ENCODE results near the gene CUBN. TPM values are rescaled to one million over a fixed set of nuclear protein-coding genes. Genes with fewer than 3 reads are reported as not detected.

CUBN gene
- total RNA-seq, 2 experiments from 2014 or later: 3.2 to 3.7 TPM

GRCh38 chr10:17085011-17085725 lies 44.4 kb downstream of the CUBN start:
- H3K4me1 Mint-ChIP-seq: no peaks in the 10 kb centered on the region
- no peaks in the 10 kb centered on the region for H3K27me3 Mint-ChIP-seq
- H3K9me3 Mint-ChIP-seq: no peaks in the 10 kb centered on the region
- no peak for ATAC-seq (ENCODE audit: low read depth)
- POLR2A ChIA-PET: interaction anchor here (0.5 to 0.7 kb wide), 2 partner anchors 9 to 52 kb away, joined by 4 read pairs; no protein-coding TSS in a partner anchor
- DNase-seq: no peak
- peaks cover 5% of the 10 kb centered on the region for H3K36me3 Mint-ChIP-seq
- H3K27ac Mint-ChIP-seq: no peak overlapping the region
- no peak overlapping the region for H3K4me3 Mint-ChIP-seq

GRCh38 chr10:17084258-17084657 lies 45.4 kb downstream of the CUBN start:
- Mint-ChIP-seq H3K27ac (no peak overlapping the region), H3K9me3 (no peaks in the 10 kb centered on the region), H3K4me1 (peaks cover 5% of the 10 kb centered on the region), H3K4me3 (no peak overlapping the region), H3K27me3 (no peaks in the 10 kb centered on the region), H3K36me3 (peaks cover 5% of the 10 kb centered on the region)
- ATAC-seq (ENCODE audit: low read depth) (no peak), DNase-seq (no peak)
- POLR2A ChIA-PET: no interaction called here

GRCh38 chr10:17081431-17081830 lies 48.2 kb downstream of the CUBN start:
- H3K36me3 Mint-ChIP-seq: peaks cover 6% of the 10 kb centered on the region
- no peak for ATAC-seq (ENCODE audit: low read depth)

GRCh38 chr10:17077890-17078289 lies 51.7 kb downstream of the CUBN start:
- no peak for DNase-seq
- Mint-ChIP-seq H3K27me3 (no peaks in the 10 kb centered on the region), H3K27ac (no peak overlapping the region), H3K4me3 (no peak overlapping the region), H3K4me1 (peaks cover 14% of the 10 kb centered on the region), H3K9me3 (no peaks in the 10 kb centered on the region), H3K36me3 (peaks cover 9% of the 10 kb centered on the region)
- ATAC-seq (ENCODE audit: low read depth): no peak
- POLR2A ChIA-PET: no interaction called here

More at GRCh38 chr10:17081431-17081830, 48.2 kb downstream of the CUBN start:
- POLR2A ChIA-PET: no interaction called here
- H3K4me1 Mint-ChIP-seq: peaks cover 9% of the 10 kb centered on the region
- H3K9me3 Mint-ChIP-seq: no peaks in the 10 kb centered on the region
- H3K27me3 Mint-ChIP-seq: no peaks in the 10 kb centered on the region
- no peak overlapping the region for H3K27ac Mint-ChIP-seq
- H3K4me3 Mint-ChIP-seq: no peak overlapping the region
- DNase-seq: no peak

GRCh38 chr10:17077346-17077781 lies 52.2 kb downstream of the CUBN start:
- Mint-ChIP-seq H3K4me1 (peaks cover 14% of the 10 kb centered on the region), H3K27me3 (no peaks in the 10 kb centered on the region), H3K36me3 (peaks cover 9% of the 10 kb centered on the region), H3K27ac (no peak overlapping the region), H3K4me3 (no peak overlapping the region), H3K9me3 (no peaks in the 10 kb centered on the region)
- DNase-seq: no peak
- POLR2A ChIA-PET: no interaction called here
- no peak for ATAC-seq (ENCODE audit: low read depth)

GRCh38 chr10:17076626-17077345 lies 52.8 kb downstream of the CUBN start:
- Mint-ChIP-seq H3K36me3 (peaks cover 9% of the 10 kb centered on the region), H3K4me3 (no peak overlapping the region), H3K9me3 (no peaks in the 10 kb centered on the region), H3K27me3 (no peaks in the 10 kb centered on the region), H3K27ac (no peak overlapping the region), H3K4me1 (peaks cover 14% of the 10 kb centered on the region)
- DNase-seq: no peak
- no peak for ATAC-seq (ENCODE audit: low read depth)
- POLR2A ChIA-PET: no interaction called here

DNA sequence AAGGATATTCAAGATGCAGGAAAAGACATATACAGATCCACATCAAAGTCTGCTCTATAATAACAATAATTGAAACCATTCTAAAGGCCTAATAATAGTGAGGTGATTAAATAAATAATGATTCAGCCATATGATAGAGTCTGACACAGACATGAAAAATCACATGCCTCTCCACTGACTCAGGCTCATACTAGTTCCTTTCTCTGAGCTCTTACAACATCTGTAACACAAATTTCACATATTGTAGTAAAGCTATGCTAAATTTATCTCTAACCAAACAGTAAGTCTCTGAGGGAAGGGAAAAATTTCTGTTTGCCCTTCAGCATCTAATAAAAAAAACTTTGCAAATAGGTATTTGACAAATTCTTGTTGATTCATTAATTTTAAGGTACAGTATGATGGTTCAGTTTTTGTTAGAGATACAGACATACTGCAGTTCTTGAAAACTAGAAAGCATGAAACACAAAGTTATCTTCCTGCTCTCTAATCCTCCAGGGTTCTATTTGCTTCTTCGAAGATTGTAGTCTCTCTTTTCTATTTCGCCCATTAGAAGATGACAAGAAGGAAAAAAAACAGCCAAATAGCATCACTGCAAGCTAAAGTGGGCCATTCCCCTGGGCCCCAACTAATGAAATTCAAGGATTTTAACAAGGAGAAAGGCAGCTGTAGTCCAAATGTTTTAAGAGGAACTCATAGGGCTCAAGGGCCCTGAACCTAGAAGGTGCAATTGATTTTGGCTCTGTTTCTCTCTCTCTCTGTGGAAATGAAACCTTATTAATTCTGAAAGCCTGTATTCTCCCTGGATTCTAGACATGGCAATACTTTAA lies 53.9 kb downstream of the CUBN start:
- Mint-ChIP-seq H3K36me3 (peaks cover 9% of the 10 kb centered on the region), H3K27me3 (no peaks in the 10 kb centered on the region), H3K27ac (no peak overlapping the region), H3K4me1 (peaks cover 14% of the 10 kb centered on the region), H3K4me3 (no peak overlapping the region), H3K9me3 (no peaks in the 10 kb centered on the region)
- no peak for ATAC-seq (ENCODE audit: low read depth)
- no peak for DNase-seq
- POLR2A ChIA-PET: interaction anchor here (0.6 kb wide), 1 partner anchor 9 kb away, joined by 4 read pairs; no protein-coding TSS in a partner anchor

DNA sequence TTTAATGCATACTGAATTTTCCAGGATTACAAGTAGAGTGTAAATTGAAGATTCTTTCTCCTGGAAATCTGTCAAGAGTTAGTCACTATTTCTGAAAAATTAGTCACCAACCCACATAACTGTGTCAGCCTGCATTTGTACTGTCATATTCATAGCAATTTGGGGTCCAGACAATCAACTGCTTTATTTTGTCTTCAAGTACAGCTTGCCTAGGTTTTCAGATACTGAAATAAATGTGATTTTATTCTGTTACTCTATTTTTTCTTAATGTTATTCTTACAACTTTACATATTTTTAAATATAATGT lies 55.1 kb downstream of the CUBN start:
- Mint-ChIP-seq H3K27ac (no peak overlapping the region), H3K36me3 (peaks cover 11% of the 10 kb centered on the region), H3K4me3 (no peak overlapping the region), H3K9me3 (no peaks in the 10 kb centered on the region), H3K4me1 (peaks cover 10% of the 10 kb centered on the region), H3K27me3 (no peaks in the 10 kb centered on the region)
- ATAC-seq (ENCODE audit: low read depth) (no peak), DNase-seq (no peak)
- POLR2A ChIA-PET: interaction anchor here (0.6 kb wide), 1 partner anchor 1777 kb away, joined by 5 read pairs; no protein-coding TSS in a partner anchor

DNA sequence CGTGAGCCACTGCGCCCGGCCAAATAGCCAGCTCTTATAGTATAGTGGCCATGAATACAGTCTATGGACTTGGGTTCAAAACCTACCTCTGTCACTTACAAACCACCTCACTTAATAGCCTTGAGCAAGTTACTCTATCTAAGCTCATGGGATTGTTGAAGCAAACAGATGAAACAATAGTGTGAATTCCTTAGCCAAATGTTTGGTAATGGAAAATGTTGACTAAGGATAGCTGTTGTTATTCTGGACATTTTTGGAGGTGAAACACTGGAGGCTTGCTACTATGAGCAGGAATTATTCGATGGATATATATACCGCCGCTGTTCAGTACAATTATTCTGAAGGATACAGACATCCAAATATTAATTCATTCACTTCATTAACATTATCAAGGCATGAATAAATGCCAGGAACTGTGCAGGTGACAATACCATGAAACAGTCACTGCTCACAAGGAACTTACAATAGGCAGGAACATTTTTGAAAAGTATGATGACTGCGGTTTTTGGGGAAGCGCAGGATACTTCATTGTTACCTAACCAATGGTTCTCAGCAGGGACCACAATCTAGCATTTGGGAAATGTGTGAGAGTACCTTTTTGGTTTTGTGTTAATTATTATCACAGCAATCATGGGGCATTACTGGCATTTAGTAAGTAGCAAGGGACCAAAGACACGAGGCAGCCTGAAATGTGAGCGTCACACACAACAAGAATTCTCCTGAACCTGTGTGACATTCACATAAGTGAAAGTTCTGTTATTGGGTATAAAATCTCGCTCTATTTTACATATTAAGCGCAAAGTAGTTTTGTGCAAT lies 55.7 kb downstream of the CUBN start:
- Mint-ChIP-seq H3K9me3 (peaks cover 1% of the 10 kb centered on the region), H3K27ac (no peak overlapping the region), H3K36me3 (peaks cover 10% of the 10 kb centered on the region), H3K27me3 (no peaks in the 10 kb centered on the region), H3K4me3 (no peak overlapping the region), H3K4me1 (peaks cover 9% of the 10 kb centered on the region)
- no peak for ATAC-seq (ENCODE audit: low read depth)
- DNase-seq: no peak
- POLR2A ChIA-PET: interaction anchor here (0.6 kb wide), 1 partner anchor 1776 kb away, joined by 5 read pairs; no protein-coding TSS in a partner anchor

GRCh38 chr10:17068953-17069352 lies 60.7 kb downstream of the CUBN start:
- peaks cover 1% of the 10 kb centered on the region for H3K9me3 Mint-ChIP-seq
- H3K36me3 Mint-ChIP-seq: peaks cover 14% of the 10 kb centered on the region
- H3K27me3 Mint-ChIP-seq: no peaks in the 10 kb centered on the region
- POLR2A ChIA-PET: no interaction called here
- peaks cover 16% of the 10 kb centered on the region for H3K4me1 Mint-ChIP-seq
- no peak overlapping the region for H3K27ac Mint-ChIP-seq
- ATAC-seq (ENCODE audit: low read depth) (no peak), DNase-seq (no peak)
- no peak overlapping the region for H3K4me3 Mint-ChIP-seq

DNA sequence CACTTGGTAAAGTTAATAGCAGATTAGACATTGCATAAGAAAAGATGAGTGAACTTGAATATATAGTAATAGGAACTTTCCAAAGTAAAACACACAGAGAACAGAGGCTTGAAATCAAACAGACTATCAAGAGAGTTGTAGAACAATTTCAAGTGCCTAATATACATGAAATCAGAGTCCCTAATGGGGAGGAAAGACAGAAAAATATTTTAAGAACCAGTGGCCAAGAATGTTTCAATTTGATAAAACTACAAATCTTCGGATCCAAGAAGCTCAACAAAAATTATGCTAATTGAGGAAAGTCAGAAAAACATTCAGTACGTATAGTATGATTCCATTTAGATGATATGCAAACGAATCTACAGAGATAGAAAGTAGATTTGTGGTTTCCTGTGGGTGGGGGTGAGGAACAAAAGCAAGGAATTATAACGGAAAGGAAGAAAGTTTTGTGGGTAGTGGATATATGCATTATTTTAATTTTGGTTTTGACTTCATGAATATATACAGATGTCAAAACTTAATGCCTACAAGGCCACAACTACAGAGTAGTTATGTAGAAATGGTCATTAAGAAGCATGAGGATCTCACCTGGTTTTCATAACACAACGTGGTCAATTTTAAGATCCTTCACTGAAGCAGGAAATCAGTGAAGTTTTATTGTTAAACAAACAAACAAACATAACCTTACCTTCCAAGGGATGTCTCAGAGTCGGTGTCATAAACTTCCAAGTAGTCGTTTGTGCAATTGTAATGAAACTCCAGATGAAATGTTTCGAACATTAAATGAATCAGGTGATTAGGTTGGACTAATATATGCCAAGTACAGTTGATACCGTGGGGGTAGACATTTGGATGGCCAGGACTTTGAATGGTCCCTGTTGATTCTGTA lies 62.0 kb downstream of the CUBN start:
- peaks cover 1% of the 10 kb centered on the region for H3K9me3 Mint-ChIP-seq
- POLR2A ChIA-PET: no interaction called here
- H3K4me3 Mint-ChIP-seq: peak overlapping the region; percentile 63
- no peak overlapping the region for H3K27ac Mint-ChIP-seq
- ATAC-seq (ENCODE audit: low read depth) (no peak), DNase-seq (no peak)
- H3K27me3 Mint-ChIP-seq: no peaks in the 10 kb centered on the region
- peaks cover 16% of the 10 kb centered on the region for H3K4me1 Mint-ChIP-seq
- H3K36me3 Mint-ChIP-seq: peaks cover 14% of the 10 kb centered on the region

- Mint-ChIP-seq H3K4me3 (no peak overlapping the region), H3K9me3 (peaks cover 1% of the 10 kb centered on the region), H3K36me3 (peaks cover 15% of the 10 kb centered on the region), H3K27me3 (no peaks in the 10 kb centered on the region), H3K27ac (no peak overlapping the region), H3K4me1 (peaks cover 17% of the 10 kb centered on the region)
- POLR2A ChIA-PET: no interaction called here
- no peak for ATAC-seq (ENCODE audit: low read depth)
- no peak for DNase-seq
Observed at GRCh38 chr10:17066807-17067206, 62.8 kb downstream of the CUBN start.
